Fibroblast of lung (primary cell): ENCODE measurements around the gene LPIN1. TPM values are rescaled to one million over a fixed set of nuclear protein-coding genes. Genes with fewer than 3 reads are reported as not detected.

ENCODE experiments used
- DNase-seq, 2 donors: peaks; one replicate each; pipeline versions ENCODE4 v3.0.0 to v3.0.0-alpha.2; 2010; ENCODE audit warnings: low read depth in 2 of 2
- H2AFZ ChIP-seq: 2 replicates; pipeline ENCODE4 v1.5.1; 2012; ENCODE audit warnings: low read length, control low read depth, inconsistent platforms
- H3K27ac ChIP-seq: 2 replicates; pipeline ENCODE4 v1.5.1; 2011; ENCODE audit warnings: low read length, control low read depth; ENCODE audit not compliant: insufficient read depth
- H3K27me3 ChIP-seq: 2 replicates; pipeline ENCODE4 v1.5.1; 2011; ENCODE audit warnings: mild to moderate bottlenecking, low read length; ENCODE audit not compliant: control insufficient read depth, insufficient read depth
- H3K36me3 ChIP-seq: 2 replicates; pipeline ENCODE4 v1.5.1; 2011; ENCODE audit warnings: low read length; ENCODE audit not compliant: control insufficient read depth, insufficient read depth
- H3K4me1 ChIP-seq: 2 replicates; pipeline ENCODE4 v1.5.1; 2011; ENCODE audit warnings: low read length; ENCODE audit not compliant: control insufficient read depth, insufficient read depth; ENCODE audit errors: extremely low read depth
- H3K4me2 ChIP-seq: 2 replicates; pipeline ENCODE4 v1.5.1; 2011; ENCODE audit warnings: low read length, control low read depth; ENCODE audit not compliant: insufficient read depth; ENCODE audit errors: extremely low read depth
- H3K4me3 ChIP-seq, 4 experiments: fragments of 200-600 bp in 1 of 4; sonication (generic) in 1 of 4; replicated peaks in 1 of 4; 2 replicates each; pipeline ENCODE4 v1.5.1; 2011 to 2016; ENCODE audit warnings: low read length in 4 of 4, low read depth in 3 of 4, mild to moderate bottlenecking in 3 of 4, control low read depth in 2 of 4, inconsistent platforms in 1 of 4, mixed read lengths in 1 of 4; ENCODE audit not compliant: insufficient read depth in 1 of 4; ENCODE audit errors: control extremely low read depth in 1 of 4
- H3K79me2 ChIP-seq: 2 replicates; pipeline ENCODE4 v1.5.1; 2012; ENCODE audit warnings: mild to moderate bottlenecking, low read length, inconsistent platforms; ENCODE audit not compliant: control insufficient read depth, insufficient read depth
- H3K9ac ChIP-seq: 2 replicates; pipeline ENCODE4 v1.5.1; 2011; ENCODE audit warnings: mild to moderate bottlenecking, low read length, control low read depth; ENCODE audit not compliant: insufficient read depth
- H3K9me3 ChIP-seq: 2 replicates; pipeline ENCODE4 v1.5.1; 2012; ENCODE audit warnings: low read depth, low read length; ENCODE audit not compliant: control insufficient read depth, insufficient read depth
- H4K20me1 ChIP-seq: 2 replicates; pipeline ENCODE4 v1.5.1; 2011; ENCODE audit warnings: low read length; ENCODE audit not compliant: control insufficient read depth, insufficient read depth; ENCODE audit errors: extremely low read depth
- EZH2 ChIP-seq: IDR thresholded peaks from 2 replicates; pipeline ENCODE4 v1.5.1; 2012; ENCODE audit warnings: low read length, control low read depth, mild to moderate bottlenecking; ENCODE audit errors: missing control alignments
- polyA plus RNA-seq, 2 donors: library from polyadenylated mRNA; depleted of rRNA in 1 of 2; stranded (reverse) in 1 of 2; unstranded in 1 of 2; fragments of >200 nt; gene quantifications; 2 replicates each; pipeline ENCODE4 v1.2.1, GENCODE V29; 2011 to 2012; ENCODE audit warnings: missing spikeins in 1 of 2
- total RNA-seq: library from RNA; depleted of rRNA; stranded (reverse); fragments of >200 nt; gene quantifications from 2 replicates; pipeline ENCODE4 v1.2.1, GENCODE V29; 2014
- TF ChIP-seq, protein P1 (sequence below), 2 donors: IDR thresholded peaks in 1 of 2; conservative IDR thresholded peaks in 1 of 2; 1 replicate in 1 of 2; 2 replicates in 1 of 2; pipeline ENCODE4 v1.5.1; 2011 to 2012; ENCODE audit warnings: low read length in 2 of 2, control low read depth in 1 of 2, inconsistent platforms in 1 of 2, low read depth in 1 of 2, mild to moderate bottlenecking in 1 of 2

Gene LPIN1
- total and polyA plus RNA-seq, 2 donors (not counting 1 experiment from before 2014, with no cell fraction given) = 87.8 to 205 TPM

DNA sequence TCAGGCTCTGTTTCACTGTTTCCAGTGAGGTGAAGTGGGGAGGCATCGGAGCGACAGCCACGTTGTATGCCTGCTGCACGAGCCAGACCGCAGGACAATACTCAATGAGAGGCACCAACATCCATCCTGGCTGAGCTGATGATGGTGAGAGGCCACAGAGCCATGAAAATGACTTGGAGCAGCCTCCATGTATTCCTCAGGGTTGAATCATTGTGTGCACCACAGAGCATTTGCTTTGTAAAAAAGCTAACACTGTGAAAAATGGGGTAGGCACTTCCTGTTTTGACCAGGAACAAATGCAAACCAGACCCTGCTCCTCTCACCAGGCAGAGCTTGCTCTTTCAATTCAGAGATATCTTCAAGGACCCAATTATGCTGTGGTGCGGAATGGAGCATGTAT, 87.2 kb downstream of the LPIN1 start:
- Histone ChIP-seq H3K36me3 (no peaks in the 10 kb centered on the region), H3K4me3 (no peak overlapping the region), H2AFZ (peak overlapping the region; percentile 69), H3K9me3 (no peaks in the 10 kb centered on the region), H3K4me1 (peaks cover 18% of the 10 kb centered on the region), H3K4me2 (no peak overlapping the region), H3K27ac (no peak overlapping the region), H4K20me1 (no peaks in the 10 kb centered on the region), H3K79me2 (no peaks in the 10 kb centered on the region), H3K27me3 (no peaks in the 10 kb centered on the region), H3K9ac (no peak overlapping the region)
- TF ChIP-seq EZH2 = no peak
- TF ChIP-seq, protein P1, sequence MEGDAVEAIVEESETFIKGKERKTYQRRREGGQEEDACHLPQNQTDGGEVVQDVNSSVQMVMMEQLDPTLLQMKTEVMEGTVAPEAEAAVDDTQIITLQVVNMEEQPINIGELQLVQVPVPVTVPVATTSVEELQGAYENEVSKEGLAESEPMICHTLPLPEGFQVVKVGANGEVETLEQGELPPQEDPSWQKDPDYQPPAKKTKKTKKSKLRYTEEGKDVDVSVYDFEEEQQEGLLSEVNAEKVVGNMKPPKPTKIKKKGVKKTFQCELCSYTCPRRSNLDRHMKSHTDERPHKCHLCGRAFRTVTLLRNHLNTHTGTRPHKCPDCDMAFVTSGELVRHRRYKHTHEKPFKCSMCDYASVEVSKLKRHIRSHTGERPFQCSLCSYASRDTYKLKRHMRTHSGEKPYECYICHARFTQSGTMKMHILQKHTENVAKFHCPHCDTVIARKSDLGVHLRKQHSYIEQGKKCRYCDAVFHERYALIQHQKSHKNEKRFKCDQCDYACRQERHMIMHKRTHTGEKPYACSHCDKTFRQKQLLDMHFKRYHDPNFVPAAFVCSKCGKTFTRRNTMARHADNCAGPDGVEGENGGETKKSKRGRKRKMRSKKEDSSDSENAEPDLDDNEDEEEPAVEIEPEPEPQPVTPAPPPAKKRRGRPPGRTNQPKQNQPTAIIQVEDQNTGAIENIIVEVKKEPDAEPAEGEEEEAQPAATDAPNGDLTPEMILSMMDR (conservative IDR thresholded peaks at IDR 0.05 in 1 of 2, IDR thresholded peaks at IDR 0.05 in 1 of 2; ENCODE audit: low read depth in 1 of 2, low read length in 2 of 2) = no peak
- peak in 1 of 2 donors; percentile 94 for DNase-seq

DNA sequence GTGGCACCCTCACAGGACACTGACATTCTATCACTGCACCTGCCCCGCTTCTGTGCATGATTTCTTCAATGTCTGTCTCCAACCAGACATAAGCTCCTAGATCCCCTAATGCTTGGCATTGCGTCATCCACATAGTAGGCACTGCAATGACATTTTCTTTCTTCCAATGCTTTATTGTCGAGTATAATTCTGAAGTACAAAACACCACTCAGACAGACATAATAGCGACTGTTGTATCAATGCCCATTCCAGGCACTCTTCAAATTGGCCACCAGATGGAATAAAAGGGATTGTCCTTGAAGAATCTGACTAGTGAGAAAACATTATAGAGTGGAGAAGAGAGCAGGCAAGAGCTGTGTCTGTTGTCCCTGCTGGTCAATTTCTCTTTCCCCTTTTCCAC, 89.0 kb downstream of the LPIN1 start:
- Histone ChIP-seq H3K27ac (no peak overlapping the region), H3K79me2 (no peaks in the 10 kb centered on the region), H3K27me3 (no peaks in the 10 kb centered on the region), H3K9me3 (no peaks in the 10 kb centered on the region), H4K20me1 (no peaks in the 10 kb centered on the region), H3K4me1 (peaks cover 8% of the 10 kb centered on the region), H3K36me3 (no peaks in the 10 kb centered on the region), H3K4me3 (no peak overlapping the region), H3K4me2 (no peak overlapping the region), H3K9ac (no peak overlapping the region), H2AFZ (no peak overlapping the region)
- DNase-seq = no peak
- TF ChIP-seq, protein P1 (conservative IDR thresholded peaks at IDR 0.05 in 1 of 2, IDR thresholded peaks at IDR 0.05 in 1 of 2; ENCODE audit: low read depth in 1 of 2, low read length in 2 of 2) = peak in 1 of 2 donors; percentile 29
- TF ChIP-seq EZH2 = no peak

DNA sequence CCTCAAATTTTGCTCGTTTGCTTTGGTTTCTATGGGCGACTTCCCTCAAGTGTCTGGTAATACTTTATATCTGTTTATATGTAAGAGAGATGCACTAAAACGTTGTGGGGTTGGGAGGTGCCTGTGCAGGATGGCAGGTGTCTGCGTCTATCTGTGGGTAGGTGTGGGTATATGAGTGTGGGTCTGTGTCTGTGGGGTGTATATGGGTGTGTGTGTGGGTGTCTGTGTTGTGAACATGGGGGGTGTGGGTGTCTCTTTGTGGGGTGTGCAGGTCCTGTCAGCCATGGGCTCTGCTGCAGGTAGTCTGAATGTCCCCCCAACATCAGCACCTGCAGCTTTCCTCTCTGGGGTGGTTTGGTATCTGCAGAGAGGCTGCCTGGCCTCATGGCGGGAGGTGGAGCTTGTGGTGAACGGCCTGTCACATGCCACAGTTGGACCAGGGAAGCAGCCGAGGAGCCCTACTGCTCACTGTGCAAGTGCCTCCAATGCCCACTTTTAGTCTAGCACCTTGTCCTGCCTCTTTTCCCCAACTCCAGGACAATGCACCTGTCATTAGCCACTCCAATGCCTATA, 90.3 kb downstream of the LPIN1 start:
- Histone ChIP-seq H2AFZ (no peak overlapping the region), H3K27me3 (no peaks in the 10 kb centered on the region), H4K20me1 (no peaks in the 10 kb centered on the region), H3K4me2 (no peak overlapping the region), H3K4me3 (no peak overlapping the region), H3K79me2 (no peaks in the 10 kb centered on the region), H3K4me1 (peaks cover 4% of the 10 kb centered on the region), H3K9ac (no peak overlapping the region), H3K9me3 (no peaks in the 10 kb centered on the region), H3K27ac (no peak overlapping the region), H3K36me3 (no peaks in the 10 kb centered on the region)
- DNase-seq = no peak
- TF ChIP-seq EZH2 = no peak
- TF ChIP-seq, protein P1 (conservative IDR thresholded peaks at IDR 0.05 in 1 of 2, IDR thresholded peaks at IDR 0.05 in 1 of 2; ENCODE audit: low read depth in 1 of 2, low read length in 2 of 2) = no peak
